ENCODE measurements around the gene STAB2. TPM values are rescaled to one million over a fixed set of nuclear protein-coding genes. Genes with fewer than 3 reads are reported as not detected.

The STAB2 gene
- total RNA-seq, 1 experiment from 2014 or later, result not detected

GRCh38 chr12:103696101-103696500, 109.0 kb downstream of the STAB2 start:
- DNase-seq (ENCODE audit: low spot score), result no peak

GRCh38 chr12:103697971-103698751, 111.1 kb downstream of the STAB2 start:
- no peak for DNase-seq (ENCODE audit: low spot score)

DNA sequence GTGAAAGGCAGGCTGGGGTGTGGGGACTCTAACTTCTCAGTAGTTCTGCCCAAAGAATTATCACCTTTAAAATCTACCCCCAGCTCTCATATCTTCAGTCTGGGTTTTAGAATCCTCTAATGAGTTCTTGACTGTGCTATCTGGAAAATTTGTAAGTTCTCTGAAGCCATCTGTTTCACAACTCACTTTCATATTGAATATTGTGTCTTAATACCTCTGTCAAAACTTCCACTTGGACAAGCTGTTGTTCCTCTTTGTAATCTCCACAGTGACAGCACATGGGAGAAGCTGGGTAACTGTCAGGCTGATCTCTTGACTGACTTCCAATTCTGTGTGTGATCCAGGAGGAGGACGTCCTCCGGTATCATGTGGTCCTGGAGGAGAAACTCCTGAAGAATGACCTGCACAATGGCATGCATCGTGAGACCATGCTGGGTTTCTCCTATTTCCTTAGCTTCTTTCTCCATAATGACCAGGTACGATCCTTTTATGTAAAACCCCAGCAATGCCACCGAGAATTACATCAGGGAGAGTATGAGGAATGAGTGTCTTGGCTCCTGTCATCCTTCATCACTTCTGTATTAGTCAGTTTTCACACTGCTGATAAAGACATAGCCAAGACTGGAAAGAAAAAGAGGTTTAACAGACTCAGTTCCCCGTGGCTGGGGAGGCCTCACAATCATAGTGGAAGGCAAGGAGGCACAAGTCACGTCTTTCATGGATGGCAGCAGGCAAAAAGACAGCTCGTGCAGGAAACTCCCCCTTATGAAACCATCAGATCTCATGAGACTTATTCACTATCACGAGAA, 111.9 kb downstream of the STAB2 start:
- no peak for DNase-seq (ENCODE audit: low spot score)

GRCh38 chr12:103705098-103705497, 118.0 kb downstream of the STAB2 start:
- no peak for DNase-seq (ENCODE audit: low spot score)

DNA sequence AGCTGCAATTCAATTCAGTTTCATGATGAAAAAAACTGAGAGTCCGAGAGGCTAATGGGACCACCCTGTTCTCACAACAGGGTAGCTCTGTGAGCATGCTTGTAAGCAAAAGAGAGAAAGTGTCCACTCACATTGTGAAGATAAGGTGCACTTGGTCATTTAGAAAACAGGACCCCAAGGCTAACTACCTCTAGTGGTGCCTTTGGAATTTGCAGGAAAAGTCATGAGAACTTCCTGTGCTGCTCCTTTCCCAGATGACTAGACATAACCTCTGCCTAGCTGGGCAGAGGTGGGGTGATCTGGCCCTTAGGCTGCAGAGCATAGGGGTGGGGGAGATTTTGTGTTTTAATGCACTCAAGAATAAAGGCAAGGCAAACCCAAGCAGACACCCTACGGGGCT, 118.9 kb downstream of the STAB2 start:
- DNase-seq (ENCODE audit: low spot score), result no peak

DNA sequence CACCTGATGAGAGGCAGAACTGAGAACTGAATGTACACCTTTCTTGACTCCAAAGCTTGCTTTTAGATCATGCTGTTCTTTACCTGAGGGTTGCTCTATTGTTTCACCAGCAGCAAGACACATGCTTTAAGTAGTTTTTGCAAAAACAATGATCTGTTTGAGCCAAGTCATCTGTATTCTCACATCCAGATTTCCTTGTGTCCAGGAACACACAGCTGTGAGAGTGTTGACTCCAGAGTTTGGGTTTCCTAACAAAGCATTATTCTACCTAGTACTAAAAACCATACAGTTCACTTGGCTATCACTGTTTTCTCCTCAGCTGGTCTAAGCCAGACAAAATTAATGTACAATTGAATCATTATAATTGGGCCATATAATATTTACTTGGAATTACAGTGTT, 120.4 kb downstream of the STAB2 start:
- DNase-seq (ENCODE audit: low spot score), result no peak

- DNase-seq (ENCODE audit: low spot score), result no peak
Observed at GRCh38 chr12:103710544-103710943, 123.5 kb downstream of the STAB2 start.

DNA sequence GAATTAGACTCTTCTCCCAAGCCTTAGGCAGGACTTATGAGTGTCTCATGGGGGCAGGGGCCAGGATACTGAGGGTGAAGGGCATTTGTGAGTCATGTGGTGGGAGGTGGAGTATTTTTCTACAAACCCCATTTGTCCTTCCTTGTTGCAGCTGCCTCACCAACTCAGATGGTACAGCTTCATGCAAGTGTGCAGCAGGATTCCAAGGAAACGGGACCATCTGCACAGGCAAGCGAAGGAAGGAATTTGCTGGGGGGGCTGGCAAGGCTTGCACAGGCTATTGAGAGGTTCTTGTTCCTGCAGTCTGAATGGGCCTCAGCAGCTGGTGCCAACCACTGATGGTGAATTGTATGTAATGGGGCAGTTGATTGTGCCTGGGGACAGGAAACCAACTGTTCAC, 125.1 kb downstream of the STAB2 start:
- no peak for DNase-seq (ENCODE audit: low spot score)

- no peak for DNase-seq (ENCODE audit: low spot score)
Observed at GRCh38 chr12:103715494-103715893, 128.4 kb downstream of the STAB2 start.

- DNase-seq (ENCODE audit: low spot score), result no peak
Observed at GRCh38 chr12:103716517-103717196, 129.6 kb downstream of the STAB2 start.

DNA sequence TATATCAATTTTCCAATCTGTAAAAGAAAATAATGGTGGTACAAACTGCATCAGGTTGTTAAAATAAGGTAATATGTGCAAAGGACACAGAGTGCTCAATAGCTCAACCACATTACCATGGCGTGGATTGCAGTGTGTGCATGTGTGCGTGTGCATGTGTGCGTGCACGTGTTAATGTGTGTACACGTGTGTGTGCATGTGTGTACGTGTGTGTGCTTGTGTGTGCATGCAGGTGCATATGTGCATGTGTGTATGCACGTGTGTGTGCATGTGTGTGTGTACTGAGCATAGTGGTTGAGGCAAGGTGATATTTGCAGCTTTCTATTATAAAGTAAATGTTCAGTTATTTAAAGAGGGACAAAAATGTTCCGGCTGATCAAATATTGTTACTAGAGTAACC, 138.3 kb downstream of the STAB2 start:
- no peak for DNase-seq (ENCODE audit: low spot score)

DNA sequence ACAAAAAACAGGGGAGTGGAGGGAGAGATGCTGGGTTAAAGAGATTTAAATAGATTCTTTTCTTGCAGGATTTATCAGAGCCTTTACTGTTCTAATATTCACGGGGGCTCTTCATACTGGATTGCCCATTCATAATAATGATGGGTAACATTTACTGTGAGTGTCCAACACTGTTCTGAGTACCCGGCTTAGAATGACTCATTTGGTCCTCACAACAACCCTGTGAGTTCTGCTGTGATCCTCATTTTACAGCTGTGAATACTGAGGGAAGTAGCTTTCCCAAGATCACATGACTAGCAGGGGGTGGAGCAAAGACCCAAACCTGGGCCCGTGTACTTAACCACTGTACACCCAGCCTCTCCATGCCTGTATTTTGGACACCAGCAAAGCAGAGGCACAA, 140.6 kb downstream of the STAB2 start:
- no peak for DNase-seq (ENCODE audit: low spot score)

GRCh38 chr12:103728323-103728722, 141.2 kb downstream of the STAB2 start:
- DNase-seq (ENCODE audit: low spot score), result no peak

DNA sequence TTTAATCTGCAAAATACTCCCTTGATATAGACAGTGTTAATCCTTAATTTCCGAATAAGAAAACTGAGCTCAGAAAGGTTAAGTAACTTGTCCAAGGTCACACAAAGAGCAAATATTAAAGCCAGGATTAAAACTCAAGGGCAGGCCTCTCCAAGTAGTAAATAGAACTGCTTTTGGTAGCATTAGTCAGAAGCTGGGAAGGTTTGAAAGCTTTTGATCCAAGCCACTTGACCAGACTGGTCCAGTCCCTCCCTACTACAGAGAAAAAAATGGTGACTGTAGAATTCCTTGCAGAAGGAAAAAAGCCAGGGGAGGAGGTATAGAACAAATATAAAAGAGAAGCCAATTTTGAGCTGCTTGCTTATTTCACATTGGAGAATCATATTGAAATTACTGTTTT, 142.4 kb downstream of the STAB2 start:
- DNase-seq (ENCODE audit: low spot score), result no peak

GRCh38 chr12:103731539-103731938, 144.5 kb downstream of the STAB2 start:
- no peak for DNase-seq (ENCODE audit: low spot score)

- DNase-seq (ENCODE audit: low spot score), result no peak
Observed at GRCh38 chr12:103734863-103735262, 147.8 kb downstream of the STAB2 start.

DNA sequence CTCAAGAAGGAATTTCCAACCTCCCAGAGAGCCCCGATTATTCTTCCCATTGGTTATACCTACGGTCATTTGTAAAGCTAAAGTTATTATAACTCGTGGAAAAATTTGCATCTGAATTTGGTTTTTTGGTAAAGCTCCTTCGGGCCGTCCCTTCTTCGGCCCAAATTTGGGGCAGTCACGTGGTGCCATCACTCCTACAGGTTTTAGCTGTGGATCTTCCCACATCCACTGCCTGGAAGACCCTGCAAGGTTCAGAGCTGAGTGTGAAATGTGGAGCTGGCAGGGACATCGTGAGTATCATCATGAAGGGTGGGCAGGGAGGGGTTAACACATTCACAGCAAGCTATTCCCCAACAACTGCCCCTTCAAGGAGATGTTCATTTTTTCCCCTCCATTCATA, 148.2 kb downstream of the STAB2 start:
- DNase-seq (ENCODE audit: low spot score), result no peak

DNA sequence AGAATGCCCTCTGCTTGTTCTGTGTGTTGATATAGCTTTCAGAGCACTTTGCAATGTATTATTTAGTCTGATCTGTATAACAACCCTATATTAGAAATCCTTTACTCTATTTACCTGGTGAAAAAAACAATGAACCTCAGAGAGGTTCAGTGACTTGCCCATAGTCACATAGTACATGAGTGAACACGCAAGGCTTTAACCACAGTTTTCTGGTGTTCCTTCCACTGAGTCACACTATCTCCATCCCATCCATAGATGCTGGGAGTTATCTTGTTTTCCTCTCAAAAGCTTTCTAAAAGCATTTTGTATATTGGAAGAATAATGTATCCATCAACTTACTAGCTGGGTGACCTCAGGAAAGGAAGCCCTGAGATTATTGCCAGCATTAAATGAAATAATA, 149.5 kb downstream of the STAB2 start:
- no peak for DNase-seq (ENCODE audit: low spot score)

- DNase-seq (ENCODE audit: low spot score), result no peak
Observed at GRCh38 chr12:103737881-103738280, 150.8 kb downstream of the STAB2 start.

GRCh38 chr12:103742349-103742932, 155.4 kb downstream of the STAB2 start:
- peak; percentile 19 for DNase-seq (ENCODE audit: low spot score)

DNA sequence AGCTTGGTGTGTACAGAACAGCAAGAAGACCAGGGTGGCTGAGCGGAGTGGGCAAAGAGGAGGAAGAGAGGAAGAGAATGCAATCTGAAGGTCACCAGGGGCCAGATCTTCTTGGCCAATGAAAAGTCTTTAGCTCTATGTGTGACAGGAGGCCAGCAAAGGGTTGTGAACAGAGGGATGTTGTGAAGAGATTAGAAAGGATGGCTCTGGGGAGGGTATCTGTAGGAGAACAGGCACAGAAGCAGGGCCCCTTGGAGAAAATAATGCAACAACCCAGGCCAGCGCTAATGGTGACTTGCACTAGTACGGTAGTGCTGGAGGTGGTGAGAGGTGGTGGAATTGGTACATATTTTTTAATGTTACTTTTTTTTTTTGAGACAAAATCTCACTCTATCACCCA, 156.7 kb downstream of the STAB2 start:
- no peak for DNase-seq (ENCODE audit: low spot score)

GRCh38 chr12:103745962-103746361, 158.9 kb downstream of the STAB2 start:
- DNase-seq (ENCODE audit: low spot score), result no peak

All from A172 (cell line).